ENCODE data around the gene HLA-G.
A peak's percentile ranks its signal among the peaks of the same experiment; 100 is the strongest.
"Not testable (repeated sequence)": the region's sequence is repeated elsewhere in the genome, so short reads cannot be mapped to it uniquely, and the experiment has no call there.

HLA-G gene

GRCh38 chr6:29827579-29828470 lies at the start of gene HLA-G:
Gene HLA-G, plus strand, starts transcription at chr6:29827825. Its CDS starts 20 bp downstream, at chr6:29827845.
- no peak for DNase-seq

- not testable (repeated sequence) for DNase-seq
Observed at GRCh38 chr6:29780019-29780698, 47.5 kb upstream of the HLA-G start.

DNA sequence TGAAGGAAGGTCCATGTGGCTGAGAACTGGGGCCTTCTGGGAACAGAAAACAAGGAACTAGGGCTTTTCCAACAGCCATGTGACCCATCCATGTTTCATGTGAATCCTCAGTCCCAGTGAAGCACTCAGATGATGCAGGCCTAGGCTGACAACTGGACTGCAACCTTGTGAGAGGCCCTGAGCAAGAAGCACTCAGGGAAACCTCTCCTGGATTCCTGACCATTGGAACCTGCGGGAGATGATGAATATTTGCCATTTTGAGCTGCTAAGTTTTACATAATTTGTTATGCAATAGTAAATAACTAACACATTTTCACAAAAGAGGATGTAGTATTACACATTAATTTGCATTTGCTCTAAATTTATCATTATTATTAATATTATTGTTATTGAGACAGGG lies 38.4 kb upstream of the HLA-G start:
- DNase-seq = no peak

DNA sequence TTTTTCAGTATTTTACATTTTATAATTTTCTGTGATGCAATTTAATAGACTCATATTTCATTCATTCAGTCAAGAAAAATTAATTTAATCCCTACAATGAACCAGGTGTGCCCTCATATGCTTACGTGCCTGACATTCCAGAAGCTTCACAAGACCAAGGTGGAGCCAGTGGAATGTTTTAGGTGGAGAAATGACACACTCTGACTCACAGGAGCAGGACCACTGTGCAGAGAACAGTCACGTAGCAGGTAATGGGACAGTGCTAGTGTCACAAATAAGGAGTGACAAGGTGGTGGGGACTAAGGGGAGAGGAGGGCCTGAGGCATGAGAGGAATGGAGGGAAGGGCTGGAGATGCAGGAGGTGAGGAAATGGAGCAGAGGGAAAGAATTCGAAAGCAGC lies 37.0 kb upstream of the HLA-G start:
- no peak for DNase-seq

- DNase-seq = no peak
Observed at GRCh38 chr6:29791162-29791561, 36.5 kb upstream of the HLA-G start.

GRCh38 chr6:29791786-29792122 lies 35.9 kb upstream of the HLA-G start:
- no peak for DNase-seq

GRCh38 chr6:29792123-29793035 lies 35.2 kb upstream of the HLA-G start:
- peak; percentile 74 for DNase-seq

DNA sequence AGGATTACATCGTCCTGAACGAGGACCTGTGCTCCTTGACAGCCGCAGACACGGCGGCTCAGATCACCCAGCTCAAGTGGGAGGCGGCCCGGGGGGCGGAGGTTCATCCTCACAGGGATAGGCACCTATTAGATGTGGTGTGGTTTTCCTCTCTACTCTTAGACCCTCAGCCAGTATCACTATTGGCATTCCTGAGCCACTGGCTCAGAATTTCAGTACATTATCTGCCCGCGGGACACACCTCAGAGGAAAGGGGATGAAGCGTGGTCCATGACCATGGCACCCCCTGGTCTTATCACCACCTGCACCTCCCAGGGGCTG lies 34.6 kb upstream of the HLA-G start:
- DNase-seq = no peak

- no peak for DNase-seq
Observed at GRCh38 chr6:29793796-29794195, 33.8 kb upstream of the HLA-G start.

- DNase-seq = no peak
Observed at GRCh38 chr6:29796026-29796425, 31.6 kb upstream of the HLA-G start.

GRCh38 chr6:29797135-29797534 lies 30.5 kb upstream of the HLA-G start:
- DNase-seq = no peak

- no peak for DNase-seq
Observed at GRCh38 chr6:29797966-29798365, 29.7 kb upstream of the HLA-G start.

- no peak for DNase-seq
Observed at GRCh38 chr6:29800254-29800653, 27.4 kb upstream of the HLA-G start.

- DNase-seq = no peak
Observed at GRCh38 chr6:29806387-29806786, 21.2 kb upstream of the HLA-G start.

GRCh38 chr6:29809249-29809648 lies 18.4 kb upstream of the HLA-G start:
- no peak for DNase-seq

DNA sequence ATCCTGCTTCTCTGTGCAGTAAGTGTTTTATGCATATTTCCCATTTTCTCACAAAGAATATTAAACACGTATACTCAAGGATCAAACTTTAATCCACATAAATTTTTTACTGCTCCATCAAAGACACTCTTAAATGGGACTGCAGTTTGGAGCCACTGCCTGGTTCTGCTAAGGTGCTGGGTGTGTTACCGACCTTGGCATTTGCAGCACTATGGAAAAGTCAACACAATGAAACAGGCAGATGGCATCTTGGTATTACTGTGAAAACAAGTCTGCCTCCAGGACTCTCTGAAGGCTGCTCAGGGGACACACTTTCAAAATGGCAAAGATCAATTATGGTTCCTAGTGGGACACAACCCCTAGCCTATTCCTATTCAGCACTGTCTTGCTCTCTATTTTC lies 17.3 kb upstream of the HLA-G start:
- no peak for DNase-seq

DNA sequence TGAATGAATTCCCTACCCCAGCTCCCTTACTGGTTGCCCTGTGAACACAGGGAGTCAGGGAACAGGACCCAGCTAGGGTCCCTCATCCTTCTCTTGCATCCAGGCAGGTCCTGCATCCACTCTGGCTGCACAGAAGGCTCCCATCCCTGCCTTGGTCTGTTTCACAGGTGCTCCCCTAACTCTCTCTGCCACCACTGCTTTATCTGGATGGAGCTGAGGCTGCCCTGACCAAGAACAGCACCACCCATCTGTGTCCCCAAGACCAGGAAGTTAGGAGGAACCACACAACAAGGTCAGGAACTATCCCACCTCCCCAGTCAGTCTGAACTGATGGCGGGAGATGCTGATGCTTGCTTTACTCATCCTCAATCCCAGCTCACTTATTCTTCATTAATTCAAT lies 16.2 kb upstream of the HLA-G start:
- DNase-seq = no peak

GRCh38 chr6:29813066-29813465 lies 14.6 kb upstream of the HLA-G start:
- no peak for DNase-seq

GRCh38 chr6:29813809-29814208 lies 13.8 kb upstream of the HLA-G start:
- DNase-seq = no peak

DNA sequence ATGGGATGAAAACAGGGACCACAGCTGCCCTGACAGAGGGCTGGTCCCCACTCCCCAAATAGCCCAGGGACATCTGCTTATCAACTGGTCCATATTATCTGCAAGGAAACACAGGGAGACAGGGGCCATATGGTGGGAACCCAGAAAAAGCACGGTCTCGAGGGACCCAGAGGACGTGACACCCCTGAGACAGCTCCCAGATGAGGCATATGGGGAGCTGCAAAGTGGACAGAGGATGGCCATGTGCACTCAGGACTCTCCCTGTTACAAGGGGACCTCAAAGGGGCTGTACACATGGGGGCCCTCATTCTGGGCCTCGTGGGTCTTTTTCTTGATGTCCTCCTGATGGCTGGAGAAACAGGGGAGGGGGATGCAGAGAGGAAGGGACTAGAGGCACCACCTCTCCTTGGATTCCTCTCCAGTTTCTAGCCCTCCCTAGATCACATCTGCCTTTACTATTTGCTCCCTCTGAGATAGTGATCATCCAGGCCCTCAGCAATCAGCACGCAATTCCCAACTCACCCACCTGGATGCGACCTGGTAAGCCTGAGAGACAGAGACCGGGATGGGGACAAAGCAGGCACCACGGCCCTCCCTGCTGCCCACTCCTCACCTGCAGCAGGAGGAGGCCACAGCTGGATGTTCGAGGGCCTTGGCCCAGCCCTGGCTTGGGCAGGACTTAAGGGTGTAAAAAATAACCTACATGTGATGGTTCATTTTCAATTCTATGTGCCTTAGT lies 13.1 kb upstream of the HLA-G start:
- DNase-seq = no peak

- no peak for DNase-seq
Observed at GRCh38 chr6:29815118-29815750, 12.4 kb upstream of the HLA-G start.

- DNase-seq = no peak
Observed at GRCh38 chr6:29816030-29816429, 11.6 kb upstream of the HLA-G start.
